Natural killer cell (primary cell): ENCODE results near the gene SMAD4. TPM values are rescaled to one million over a fixed set of nuclear protein-coding genes. Genes with fewer than 3 reads are reported as not detected.

ENCODE experiments used
- ATAC-seq, 3 donors: fragments of 150-1000 bp in 2 of 3; fragments of 200-7000 bp in 1 of 3; cut with Tn5 transposase; 1 replicate in 1 of 3; 2 replicates in 2 of 3; pipeline ENCODE4 v1.10.0; 2021; ENCODE audit warnings: mild to moderate bottlenecking in 2 of 3, moderate library complexity in 2 of 3
- DNase-seq, 2 donors: peaks; one replicate each; pipeline versions ENCODE4 v3.0.0 to v3.0.0-alpha.2; 2013 to 2021; ENCODE audit warnings: mixed read lengths in 1 of 2
- H3K27ac ChIP-seq: one replicate; pipeline ENCODE4 v1.5.1; 2013; ENCODE audit warnings: mild to moderate bottlenecking, low read length
- H3K27me3 ChIP-seq: one replicate; pipeline ENCODE4 v1.6.1; 2013; ENCODE audit warnings: low read length; ENCODE audit not compliant: control insufficient read depth, insufficient read depth
- H3K36me3 ChIP-seq: one replicate; pipeline ENCODE4 v1.6.1; 2013; ENCODE audit warnings: low read length; ENCODE audit not compliant: control insufficient read depth, insufficient read depth
- H3K4me1 ChIP-seq: one replicate; pipeline ENCODE4 v1.6.1; 2013; ENCODE audit warnings: low read length; ENCODE audit not compliant: control insufficient read depth, insufficient read depth
- H3K4me3 ChIP-seq: one replicate; pipeline ENCODE4 v1.5.1; 2013; ENCODE audit warnings: low read length
- H3K9me3 ChIP-seq: one replicate; pipeline ENCODE4 v1.6.1; 2013; ENCODE audit warnings: low read length; ENCODE audit not compliant: control insufficient read depth, insufficient read depth
- H3K27ac Mint-ChIP-seq, 2 donors: one replicate each; pipeline ENCODE4 v1.8.0; 2022; ENCODE audit warnings: mild to moderate bottlenecking in 2 of 2, mixed read lengths in 2 of 2, moderate library complexity in 1 of 2
- H3K27me3 Mint-ChIP-seq, 2 donors: one replicate each; pipeline ENCODE4 v1.8.0; 2022; ENCODE audit warnings: low read depth in 2 of 2, mixed read lengths in 2 of 2
- H3K36me3 Mint-ChIP-seq: one replicate; pipeline ENCODE4 v1.8.0; 2022; ENCODE audit warnings: mixed read lengths
- H3K4me1 Mint-ChIP-seq, 2 donors: one replicate each; pipeline ENCODE4 v1.8.0; 2022; ENCODE audit warnings: mixed read lengths in 2 of 2
- H3K4me3 Mint-ChIP-seq: one replicate; pipeline ENCODE4 v1.8.0; 2022; ENCODE audit warnings: mild to moderate bottlenecking, moderate library complexity, mixed read lengths
- H3K9me3 Mint-ChIP-seq, 2 donors: one replicate each; pipeline ENCODE4 v1.8.0; 2022; ENCODE audit warnings: mixed read lengths in 2 of 2
- WGBS: methylation state at CpG from one replicate; pipeline ENCODE4 v1.1.7; 2013; ENCODE audit warnings: missing lambda C conversion rate; ENCODE audit not compliant: insufficient coverage; 5-methylcytosine and 5-hydroxymethylcytosine counted together
- intact Hi-C: fragments of 100-400 bp; cut with micrococcal nuclease; formaldehyde crosslinking; loops from one replicate; pipeline ENCODE4 v1.14.2; 2022
- total RNA-seq, 4 donors: library from RNA; stranded (reverse); fragments of 120-200 nt in 1 of 4; gene quantifications; one replicate each; pipeline versions ENCODE4 v1.2.3 to v1.2.4, GENCODE V29; 2013 to 2022
- TF ChIP-seq, protein P1 (sequence below): fragments of 200-600 bp; IDR thresholded peaks from one replicate; pipeline ENCODE4 v1.8.0; 2022; ENCODE audit warnings: antibody characterized with exemption

Gene SMAD4
- total RNA-seq, 3 donors from 2014 or later (not counting 1 experiment from before 2014, with no cell fraction given): 63.4 to 92.7 (median 73.8) TPM

DNA sequence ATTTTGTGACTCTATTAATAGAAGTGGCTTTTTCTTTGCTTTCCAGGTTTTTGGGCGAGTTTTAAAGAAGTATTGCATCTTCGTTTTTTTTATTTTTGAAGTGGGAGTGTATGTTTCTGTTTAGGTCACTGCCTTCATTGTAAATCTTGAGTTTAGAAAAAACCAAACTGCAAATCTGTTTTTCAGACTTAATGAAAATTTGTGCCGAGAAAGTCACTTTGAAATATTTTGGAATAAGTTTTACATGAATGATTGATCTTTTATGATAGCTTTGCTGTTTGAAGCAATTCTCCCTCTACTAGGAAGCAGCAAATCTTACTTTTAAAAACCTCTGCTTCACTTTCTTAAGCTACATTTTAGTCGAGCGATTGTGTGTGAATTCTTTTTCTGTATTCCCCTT, 2.2 kb downstream of the SMAD4 start:
- H3K36me3 Mint-ChIP-seq: no peaks in the 10 kb centered on the region
- Histone ChIP-seq H3K4me1 (peaks cover 32% of the 10 kb centered on the region), H3K4me3 (no peak overlapping the region), H3K27me3 (no peaks in the 10 kb centered on the region), H3K36me3 (no peaks in the 10 kb centered on the region), H3K9me3 (no peaks in the 10 kb centered on the region), H3K27ac (no peak overlapping the region)
- ATAC-seq (no peak), DNase-seq (no peak)
- peaks cover 64 to 65% of the 10 kb centered on the region in 2 donors for H3K4me1 Mint-ChIP-seq
- H3K9me3 Mint-ChIP-seq: no peaks in the 10 kb centered on the region
- TF ChIP-seq, protein P1, sequence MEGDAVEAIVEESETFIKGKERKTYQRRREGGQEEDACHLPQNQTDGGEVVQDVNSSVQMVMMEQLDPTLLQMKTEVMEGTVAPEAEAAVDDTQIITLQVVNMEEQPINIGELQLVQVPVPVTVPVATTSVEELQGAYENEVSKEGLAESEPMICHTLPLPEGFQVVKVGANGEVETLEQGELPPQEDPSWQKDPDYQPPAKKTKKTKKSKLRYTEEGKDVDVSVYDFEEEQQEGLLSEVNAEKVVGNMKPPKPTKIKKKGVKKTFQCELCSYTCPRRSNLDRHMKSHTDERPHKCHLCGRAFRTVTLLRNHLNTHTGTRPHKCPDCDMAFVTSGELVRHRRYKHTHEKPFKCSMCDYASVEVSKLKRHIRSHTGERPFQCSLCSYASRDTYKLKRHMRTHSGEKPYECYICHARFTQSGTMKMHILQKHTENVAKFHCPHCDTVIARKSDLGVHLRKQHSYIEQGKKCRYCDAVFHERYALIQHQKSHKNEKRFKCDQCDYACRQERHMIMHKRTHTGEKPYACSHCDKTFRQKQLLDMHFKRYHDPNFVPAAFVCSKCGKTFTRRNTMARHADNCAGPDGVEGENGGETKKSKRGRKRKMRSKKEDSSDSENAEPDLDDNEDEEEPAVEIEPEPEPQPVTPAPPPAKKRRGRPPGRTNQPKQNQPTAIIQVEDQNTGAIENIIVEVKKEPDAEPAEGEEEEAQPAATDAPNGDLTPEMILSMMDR: no peak
- intact Hi-C loops: loop anchor here (5.0 kb wide), 2 partner anchors 65 to 165 kb away; partner anchors contain the start of genes ELAC1 and MEX3C
- WGBS: 54% methylated on average over 5 of the region's 5 CpGs
- peak overlapping the region; percentile 90 to 95 for H3K27ac Mint-ChIP-seq
- H3K27me3 Mint-ChIP-seq: no peaks in the 10 kb centered on the region
- H3K4me3 Mint-ChIP-seq: peak overlapping the region; percentile 99

DNA sequence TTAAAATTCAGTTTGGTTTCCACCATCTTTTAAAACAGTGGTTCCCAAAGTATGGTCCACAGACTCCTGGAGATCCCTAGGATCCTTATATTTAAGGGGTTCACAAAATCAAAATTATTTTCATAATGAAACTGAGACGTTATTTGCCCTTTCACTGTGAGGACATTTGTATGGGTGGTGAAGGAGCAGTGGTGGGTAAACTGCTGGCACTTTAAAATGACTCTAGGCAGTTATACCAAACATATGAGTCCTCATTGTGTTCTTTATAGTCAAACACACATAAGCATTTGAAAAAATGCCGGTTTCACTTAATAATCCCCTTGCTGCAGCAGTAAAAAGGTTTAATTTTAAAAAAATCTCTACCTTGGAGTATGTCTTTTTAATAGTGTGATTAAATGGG, 7.2 kb downstream of the SMAD4 start:
- Mint-ChIP-seq H3K4me1 (peaks cover 67 to 78% of the 10 kb centered on the region in 2 donors), H3K9me3 (no peaks in the 10 kb centered on the region), H3K27ac (peak overlapping the region; percentile 52 to 65), H3K36me3 (no peaks in the 10 kb centered on the region), H3K4me3 (no peak overlapping the region), H3K27me3 (no peaks in the 10 kb centered on the region)
- no peak overlapping the region for H3K27ac ChIP-seq
- no peaks in the 10 kb centered on the region for H3K36me3 ChIP-seq
- TF ChIP-seq, protein P1: no peak
- H3K4me1 ChIP-seq: peaks cover 37% of the 10 kb centered on the region
- DNase-seq (no peak), ATAC-seq (no peak)
- intact Hi-C loops: no loop called here
- no CpG with 5 or more reads among the region's 2 CpGs for WGBS
- H3K4me3 ChIP-seq: no peak overlapping the region
- no peaks in the 10 kb centered on the region for H3K27me3 ChIP-seq
- no peaks in the 10 kb centered on the region for H3K9me3 ChIP-seq

DNA sequence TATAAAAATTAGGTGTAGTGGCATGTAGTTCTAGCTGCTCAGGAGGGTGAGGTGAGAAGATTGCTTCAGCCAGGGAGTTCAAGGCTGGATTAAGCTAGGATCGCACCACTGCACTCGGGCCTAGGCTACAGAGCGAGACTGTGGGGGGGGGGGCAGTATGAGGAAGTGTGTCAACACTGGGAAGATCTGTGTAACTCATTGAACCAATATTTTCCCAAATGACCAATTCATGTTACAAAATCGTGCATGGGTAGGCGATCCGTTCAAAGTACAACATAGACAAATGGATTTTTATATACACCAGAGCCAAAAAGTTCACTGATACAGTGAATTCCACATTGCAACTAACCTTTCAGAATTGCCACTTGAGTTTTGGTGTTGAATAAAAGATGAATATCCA, 8.1 kb downstream of the SMAD4 start:
- H3K9me3 ChIP-seq: no peaks in the 10 kb centered on the region
- Mint-ChIP-seq H3K27me3 (no peaks in the 10 kb centered on the region), H3K4me3 (no peak overlapping the region), H3K36me3 (no peaks in the 10 kb centered on the region), H3K27ac (peak overlapping the region; percentile 52 to 65), H3K9me3 (no peaks in the 10 kb centered on the region), H3K4me1 (peaks cover 66 to 79% of the 10 kb centered on the region in 2 donors)
- 95% methylated on average over 6 of the region's 6 CpGs for WGBS
- peaks cover 38% of the 10 kb centered on the region for H3K4me1 ChIP-seq
- DNase-seq (no peak), ATAC-seq (no peak)
- TF ChIP-seq, protein P1: no peak
- intact Hi-C loops: no loop called here
- no peaks in the 10 kb centered on the region for H3K27me3 ChIP-seq
- no peak overlapping the region for H3K27ac ChIP-seq
- H3K4me3 ChIP-seq: no peak overlapping the region
- H3K36me3 ChIP-seq: no peaks in the 10 kb centered on the region
